Natural killer cell treated with Interleukin-12 subunit alpha and Interleukin-12 subunit beta and Interleukin-15 and Interleukin-18, amount 100 ng/mL, for 72 hours (primary cell): Measurements from ENCODE around the gene CPOX. TPM values are rescaled to one million over a fixed set of nuclear protein-coding genes. Genes with fewer than 3 reads are reported as not detected.
"Not testable (repeated sequence)": the region's sequence is repeated elsewhere in the genome, so short reads cannot be mapped to it uniquely, and the experiment has no call there.

ENCODE experiments used
- ATAC-seq, 2 donors: fragments of 150-1000 bp; cut with Tn5 transposase in 1 of 2; sonication (Bioruptor Pico), chemical (Tn5 transposase) in 1 of 2; 2 replicates each; pipeline ENCODE4 v1.10.0; 2021
- DNase-seq: peaks from one replicate; pipeline ENCODE4 v3.0.0; 2022; ENCODE audit warnings: low spot score
- H3K27ac Mint-ChIP-seq, 2 donors: 1 replicate in 1 of 2; 2 replicates in 1 of 2; pipeline ENCODE4 v1.8.0; 2022; ENCODE audit warnings: mixed read lengths in 2 of 2, mild to moderate bottlenecking in 1 of 2, moderate library complexity in 1 of 2
- H3K27me3 Mint-ChIP-seq, 2 donors: 1 replicate in 1 of 2; 2 replicates in 1 of 2; pipeline ENCODE4 v1.8.0; 2022; ENCODE audit warnings: mixed read lengths in 2 of 2
- H3K36me3 Mint-ChIP-seq: one replicate; pipeline ENCODE4 v1.8.0; 2022; ENCODE audit warnings: mixed read lengths
- H3K4me1 Mint-ChIP-seq, 2 donors: 1 replicate in 1 of 2; 2 replicates in 1 of 2; pipeline ENCODE4 v1.8.0; 2022; ENCODE audit warnings: low read depth in 2 of 2, mixed read lengths in 2 of 2, mild to moderate bottlenecking in 1 of 2
- H3K4me3 Mint-ChIP-seq: one replicate; pipeline ENCODE4 v1.8.0; 2022; ENCODE audit warnings: mixed read lengths
- H3K9me3 Mint-ChIP-seq: 2 replicates; pipeline ENCODE4 v1.8.0; 2022; ENCODE audit warnings: mixed read lengths
- total RNA-seq, 2 donors: library from RNA; stranded (reverse); gene quantifications; one replicate each; pipeline ENCODE4 v1.2.3, GENCODE V29; 2022

The CPOX gene
- total RNA-seq, 2 donors from 2014 or later: 35.7 to 84.3 TPM

- H3K4me3 Mint-ChIP-seq: peak overlapping the region; percentile 71
These were observed 29.0 kb downstream of the CPOX start for GRCh38 chr3:98564282-98565005.

GRCh38 chr3:98563661-98564281, 29.6 kb downstream of the CPOX start:
- no peaks in the 10 kb centered on the region for H3K27me3 Mint-ChIP-seq
- peaks cover 11% of the 10 kb centered on the region for H3K36me3 Mint-ChIP-seq
- peak overlapping the region; percentile 92 to 98 for H3K27ac Mint-ChIP-seq
- DNase-seq (no peak), ATAC-seq (peak; percentile 58 to 72)
- no peaks in the 10 kb centered on the region for H3K9me3 Mint-ChIP-seq
- peaks cover 59 to 77% of the 10 kb centered on the region in 2 donors for H3K4me1 Mint-ChIP-seq
- peak overlapping the region; percentile 71 for H3K4me3 Mint-ChIP-seq

More at GRCh38 chr3:98564282-98565005, 29.0 kb downstream of the CPOX start:
- Mint-ChIP-seq H3K36me3 (peaks cover 9% of the 10 kb centered on the region), H3K27ac (peak overlapping the region; percentile 92 to 98), H3K4me1 (peaks cover 59 to 77% of the 10 kb centered on the region in 2 donors), H3K9me3 (peaks cover 3% of the 10 kb centered on the region), H3K27me3 (no peaks in the 10 kb centered on the region)
- DNase-seq (no peak), ATAC-seq (peak; percentile 65 to 70)

- Mint-ChIP-seq H3K27ac (peak overlapping the region; percentile 59 to 92), H3K4me1 (peaks cover 65 to 79% of the 10 kb centered on the region in 2 donors), H3K36me3 (peaks cover 11% of the 10 kb centered on the region), H3K9me3 (no peaks in the 10 kb centered on the region), H3K4me3 (peak overlapping the region; percentile 58), H3K27me3 (no peaks in the 10 kb centered on the region)
- no peak for ATAC-seq
- DNase-seq: no peak
These were observed 31.5 kb downstream of the CPOX start for GRCh38 chr3:98561727-98562521.

GRCh38 chr3:98560911-98561310, 32.5 kb downstream of the CPOX start:
- DNase-seq (no peak), ATAC-seq (no peak)
- H3K4me3 Mint-ChIP-seq: peak overlapping the region; percentile 81
- H3K4me1 Mint-ChIP-seq: peaks cover 66 to 80% of the 10 kb centered on the region in 2 donors
- peak overlapping the region; percentile 56 to 100 for H3K27ac Mint-ChIP-seq
- no peaks in the 10 kb centered on the region for H3K9me3 Mint-ChIP-seq
- peaks cover 11% of the 10 kb centered on the region for H3K36me3 Mint-ChIP-seq
- H3K27me3 Mint-ChIP-seq: no peaks in the 10 kb centered on the region

GRCh38 chr3:98559769-98560168, 33.6 kb downstream of the CPOX start:
- Mint-ChIP-seq H3K4me3 (peak overlapping the region; percentile 22), H3K36me3 (peaks cover 11% of the 10 kb centered on the region), H3K4me1 (peaks cover 64 to 73% of the 10 kb centered on the region in 2 donors), H3K27ac (peak overlapping the region; percentile 98 to 100)
- H3K27me3 Mint-ChIP-seq, DNase-seq, H3K9me3 Mint-ChIP-seq, ATAC-seq: not testable (repeated sequence)

GRCh38 chr3:98558100-98558827, 35.1 kb downstream of the CPOX start:
- H3K9me3 Mint-ChIP-seq: no peaks in the 10 kb centered on the region
- peak overlapping the region; percentile 90 for H3K4me3 Mint-ChIP-seq
- H3K27ac Mint-ChIP-seq: peak overlapping the region; percentile 98 to 100
- H3K27me3 Mint-ChIP-seq: no peaks in the 10 kb centered on the region
- ATAC-seq: no peak
- H3K36me3 Mint-ChIP-seq: peaks cover 11% of the 10 kb centered on the region
- H3K4me1 Mint-ChIP-seq: peaks cover 63 to 70% of the 10 kb centered on the region in 2 donors
- DNase-seq: no peak

GRCh38 chr3:98557324-98558010, 35.9 kb downstream of the CPOX start:
- DNase-seq (peak; percentile 71), ATAC-seq (peak; percentile 81 to 84)
- peak overlapping the region; percentile 98 to 100 for H3K27ac Mint-ChIP-seq
- no peaks in the 10 kb centered on the region for H3K27me3 Mint-ChIP-seq
- no peaks in the 10 kb centered on the region for H3K9me3 Mint-ChIP-seq
- H3K4me1 Mint-ChIP-seq: peaks cover 68 to 72% of the 10 kb centered on the region in 2 donors
- H3K36me3 Mint-ChIP-seq: peaks cover 15% of the 10 kb centered on the region
- H3K4me3 Mint-ChIP-seq: peak overlapping the region; percentile 90

GRCh38 chr3:98556164-98557130, 37.0 kb downstream of the CPOX start:
- Mint-ChIP-seq H3K4me3 (peak overlapping the region; percentile 90), H3K27me3 (no peaks in the 10 kb centered on the region), H3K9me3 (no peaks in the 10 kb centered on the region), H3K4me1 (peaks cover 74 to 83% of the 10 kb centered on the region in 2 donors), H3K36me3 (peaks cover 25% of the 10 kb centered on the region), H3K27ac (peak overlapping the region; percentile 98 to 100)
- DNase-seq: peak; percentile 80
- ATAC-seq: peak; percentile 86 to 90

GRCh38 chr3:98555025-98555379, 38.4 kb downstream of the CPOX start:
- ATAC-seq (no peak), DNase-seq (no peak)
- peaks cover 21% of the 10 kb centered on the region for H3K36me3 Mint-ChIP-seq
- H3K4me3 Mint-ChIP-seq: peak overlapping the region; percentile 90
- H3K27me3 Mint-ChIP-seq: no peaks in the 10 kb centered on the region
- H3K9me3 Mint-ChIP-seq: no peaks in the 10 kb centered on the region
- peaks cover 77 to 87% of the 10 kb centered on the region in 2 donors for H3K4me1 Mint-ChIP-seq
- peak overlapping the region; percentile 98 to 100 for H3K27ac Mint-ChIP-seq

GRCh38 chr3:98554580-98554979, 38.8 kb downstream of the CPOX start:
- DNase-seq: no peak
- Mint-ChIP-seq H3K27me3 (no peaks in the 10 kb centered on the region), H3K4me3 (peak overlapping the region; percentile 90), H3K27ac (peak overlapping the region; percentile 98 to 100), H3K36me3 (peaks cover 18% of the 10 kb centered on the region), H3K9me3 (no peaks in the 10 kb centered on the region), H3K4me1 (peaks cover 78 to 89% of the 10 kb centered on the region in 2 donors)
- ATAC-seq: no peak

- DNase-seq (no peak), ATAC-seq (no peak)
- no peaks in the 10 kb centered on the region for H3K9me3 Mint-ChIP-seq
- H3K36me3 Mint-ChIP-seq: peaks cover 15% of the 10 kb centered on the region
- peak overlapping the region; percentile 98 to 100 for H3K27ac Mint-ChIP-seq
- peak overlapping the region; percentile 90 for H3K4me3 Mint-ChIP-seq
- no peaks in the 10 kb centered on the region for H3K27me3 Mint-ChIP-seq
- H3K4me1 Mint-ChIP-seq: peaks cover 76 to 83% of the 10 kb centered on the region in 2 donors
These were observed 39.7 kb downstream of the CPOX start for GRCh38 chr3:98553753-98554152.

GRCh38 chr3:98553021-98553563, 40.3 kb downstream of the CPOX start:
- peak overlapping the region; percentile 90 for H3K4me3 Mint-ChIP-seq
- no peaks in the 10 kb centered on the region for H3K9me3 Mint-ChIP-seq
- H3K36me3 Mint-ChIP-seq: peaks cover 15% of the 10 kb centered on the region
- H3K4me1 Mint-ChIP-seq: peaks cover 74 to 80% of the 10 kb centered on the region in 2 donors
- ATAC-seq (no peak), DNase-seq (no peak)
- H3K27ac Mint-ChIP-seq: peak overlapping the region; percentile 98 to 100
- H3K27me3 Mint-ChIP-seq: no peaks in the 10 kb centered on the region
